Fibroblast of peridontal ligament (primary cell): ENCODE results near the gene RNASE13.

ENCODE experiments used
- DNase-seq: peaks from one replicate; pipeline ENCODE4 v3.0.0-alpha.2; 2010; ENCODE audit errors: extremely low read depth

Gene RNASE13

DNA sequence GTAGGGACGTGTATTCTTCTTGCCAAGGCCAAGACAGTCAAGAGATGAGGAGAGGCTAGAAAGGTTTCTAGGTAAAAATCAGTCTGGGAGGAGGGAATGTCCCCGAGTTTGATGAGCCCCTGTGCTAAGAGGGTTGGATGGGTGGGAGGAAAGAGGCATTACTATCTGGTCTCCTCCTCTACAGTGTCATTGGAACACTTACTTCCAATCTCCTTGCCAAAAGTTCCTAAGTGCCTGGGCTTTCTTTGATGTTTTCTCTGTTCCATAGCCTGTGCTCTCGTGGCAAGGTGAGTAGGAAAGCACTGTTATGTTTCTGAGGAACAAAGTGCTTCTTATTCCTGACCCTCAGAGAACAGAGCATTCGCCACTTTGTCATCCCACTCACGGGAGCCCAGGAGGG, at the start of gene RNASE13:
TSS of gene RNASE13 (minus strand) at position 101 of the 400 bp plus-strand sequence. CDS start 519 bp downstream, outside the sequence.
- no peak for DNase-seq

- DNase-seq: no peak
These were observed 49.8 kb upstream of the RNASE13 start for GRCh38 chr14:21084396-21084795.

GRCh38 chr14:21083565-21084325, 49.1 kb upstream of the RNASE13 start:
- no peak for DNase-seq

- DNase-seq: no peak
These were observed 47.0 kb upstream of the RNASE13 start for GRCh38 chr14:21081521-21082142.

GRCh38 chr14:21078726-21079125, 44.1 kb upstream of the RNASE13 start:
- DNase-seq: no peak

GRCh38 chr14:21078287-21078686, 43.7 kb upstream of the RNASE13 start:
- no peak for DNase-seq

DNA sequence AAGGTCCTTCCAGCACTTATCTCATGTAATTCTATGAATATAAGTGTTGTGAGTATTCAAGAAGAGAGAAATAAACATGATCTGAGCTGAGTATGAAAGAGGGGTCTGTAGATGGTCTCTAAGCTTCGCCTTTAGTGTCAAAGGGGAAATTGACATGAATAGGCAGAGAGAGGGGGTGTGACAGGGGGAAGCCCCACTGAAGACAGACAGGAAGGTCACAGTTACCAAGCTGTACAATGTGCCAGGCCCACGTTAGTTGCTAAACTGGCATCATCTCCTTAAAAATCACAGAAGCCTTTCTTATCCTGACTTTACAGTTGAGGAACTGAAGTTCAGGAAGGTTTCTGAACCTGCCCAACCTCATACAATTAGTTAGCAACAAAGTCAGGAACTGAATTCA, 43.1 kb upstream of the RNASE13 start:
- DNase-seq: no peak

GRCh38 chr14:21075719-21076437, 41.3 kb upstream of the RNASE13 start:
- no peak for DNase-seq

DNA sequence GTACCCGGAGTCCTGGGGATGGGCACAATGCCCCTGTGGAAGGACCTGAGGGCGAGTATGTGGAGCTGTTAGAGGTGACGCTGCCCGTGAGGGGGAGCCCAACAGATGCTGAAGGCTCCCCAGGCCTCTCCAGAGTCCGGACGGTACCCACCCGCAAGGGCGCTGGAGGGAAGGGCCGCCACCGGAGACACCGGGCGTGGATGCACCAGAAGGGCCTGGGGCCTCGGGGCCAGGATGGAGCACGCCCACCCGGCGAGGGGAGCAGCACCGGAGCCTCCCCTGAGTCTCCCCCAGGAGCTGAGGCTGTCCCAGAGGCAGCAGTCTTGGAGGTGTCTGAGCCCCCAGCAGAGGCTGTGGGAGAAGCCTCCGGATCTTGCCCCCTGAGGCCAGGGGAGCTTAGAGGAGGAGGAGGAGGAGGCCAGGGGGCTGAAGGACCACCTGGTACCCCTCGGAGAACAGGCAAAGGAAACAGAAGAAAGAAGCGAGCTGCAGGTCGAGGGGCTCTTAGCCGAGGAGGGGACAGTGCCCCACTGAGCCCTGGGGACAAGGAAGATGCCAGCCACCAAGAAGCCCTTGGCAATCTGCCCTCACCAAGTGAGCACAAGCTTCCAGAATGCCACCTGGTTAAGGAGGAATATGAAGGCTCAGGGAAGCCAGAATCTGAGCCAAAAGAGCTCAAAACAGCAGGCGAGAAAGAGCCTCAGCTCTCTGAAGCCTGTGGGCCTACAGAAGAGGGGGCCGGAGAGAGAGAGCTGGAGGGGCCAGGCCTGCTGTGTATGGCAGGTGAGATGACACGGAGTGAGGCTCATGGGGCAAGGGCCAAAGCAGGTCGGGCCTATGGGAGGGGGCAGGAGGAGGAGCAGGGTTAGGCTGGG, 40.0 kb upstream of the RNASE13 start:
- no peak for DNase-seq

DNA sequence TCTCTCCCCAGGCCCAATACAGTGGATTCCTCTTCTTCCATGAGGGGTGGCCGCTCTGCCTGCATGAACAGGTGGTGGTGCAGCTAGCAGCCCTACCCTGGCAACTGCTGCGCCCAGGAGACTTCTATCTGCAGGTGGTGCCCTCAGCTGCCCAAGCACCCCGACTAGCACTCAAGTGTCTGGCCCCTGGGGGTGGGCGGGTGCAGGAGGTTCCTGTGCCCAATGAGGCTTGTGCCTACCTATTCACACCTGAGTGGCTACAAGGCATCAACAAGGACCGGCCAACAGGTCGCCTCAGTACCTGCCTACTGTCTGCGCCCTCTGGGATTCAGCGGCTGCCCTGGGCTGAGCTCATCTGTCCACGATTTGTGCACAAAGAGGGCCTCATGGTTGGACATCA, 39.3 kb upstream of the RNASE13 start:
- no peak for DNase-seq

DNA sequence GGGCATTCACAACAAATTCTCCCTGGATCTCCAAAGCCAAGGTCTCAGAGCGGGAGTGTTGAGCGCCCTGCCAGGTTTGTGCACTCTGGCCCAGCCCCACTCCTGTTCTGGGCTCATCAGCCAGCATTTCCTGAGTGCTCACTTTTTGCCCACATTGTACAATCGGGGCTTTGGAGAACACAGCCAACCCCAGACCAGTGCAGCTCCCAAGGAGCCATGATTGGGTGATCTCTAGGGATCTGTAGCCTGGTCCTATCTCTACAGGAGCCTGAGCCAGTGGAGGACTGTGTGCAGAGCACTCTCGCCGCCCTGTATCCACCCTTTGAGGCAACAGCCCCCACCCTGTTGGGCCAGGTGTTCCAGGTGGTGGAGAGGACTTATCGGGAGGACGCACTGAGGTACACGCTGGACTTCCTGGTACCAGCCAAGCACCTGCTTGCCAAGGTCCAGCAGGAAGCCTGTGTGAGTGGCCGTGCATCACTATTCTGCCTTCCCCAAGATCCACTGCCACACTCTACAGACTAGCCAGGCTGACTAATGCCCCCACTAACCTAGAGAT, 38.3 kb upstream of the RNASE13 start:
- DNase-seq: no peak

GRCh38 chr14:21072031-21072473, 37.4 kb upstream of the RNASE13 start:
- DNase-seq: peak; percentile 97

DNA sequence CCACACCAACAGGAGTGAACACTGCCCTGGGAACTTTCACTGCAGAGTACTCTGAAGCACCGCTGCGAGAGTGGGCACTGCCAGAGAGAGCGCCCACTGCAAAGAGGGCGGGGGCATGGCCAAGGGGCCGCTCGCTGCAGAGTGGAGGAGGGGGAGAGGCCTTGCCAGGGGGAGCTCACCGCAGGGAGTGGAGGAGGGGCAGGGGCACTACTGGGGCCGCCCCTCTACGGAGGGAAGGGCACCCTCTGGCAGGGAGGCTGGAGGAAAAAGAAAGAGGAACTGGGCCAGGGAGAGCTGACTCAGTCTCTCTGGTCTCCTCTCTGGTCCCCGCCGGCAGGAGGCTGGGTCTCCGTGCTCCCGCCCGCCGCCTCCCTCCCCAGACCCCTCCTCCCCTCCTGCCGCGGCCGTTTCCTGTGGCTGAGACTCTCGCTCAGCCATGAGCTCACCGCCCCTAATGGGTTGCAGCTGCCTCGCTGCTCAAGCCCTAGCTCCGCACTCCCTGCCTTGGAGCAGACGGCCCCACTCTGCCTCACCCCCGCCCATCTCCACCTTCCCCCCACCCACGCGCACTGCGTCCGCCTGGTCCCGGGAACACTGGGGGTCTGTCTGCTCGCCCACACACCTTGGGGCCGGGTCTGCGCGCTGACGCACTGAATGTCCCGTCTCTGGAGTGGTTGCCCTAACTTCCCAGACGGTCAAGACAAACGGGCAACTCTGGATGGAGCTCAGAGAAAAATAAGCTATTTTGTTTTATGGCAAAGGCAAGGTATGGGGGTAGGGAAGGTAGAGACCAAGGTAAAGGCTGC, 36.8 kb upstream of the RNASE13 start:
- peak; percentile 92 for DNase-seq

DNA sequence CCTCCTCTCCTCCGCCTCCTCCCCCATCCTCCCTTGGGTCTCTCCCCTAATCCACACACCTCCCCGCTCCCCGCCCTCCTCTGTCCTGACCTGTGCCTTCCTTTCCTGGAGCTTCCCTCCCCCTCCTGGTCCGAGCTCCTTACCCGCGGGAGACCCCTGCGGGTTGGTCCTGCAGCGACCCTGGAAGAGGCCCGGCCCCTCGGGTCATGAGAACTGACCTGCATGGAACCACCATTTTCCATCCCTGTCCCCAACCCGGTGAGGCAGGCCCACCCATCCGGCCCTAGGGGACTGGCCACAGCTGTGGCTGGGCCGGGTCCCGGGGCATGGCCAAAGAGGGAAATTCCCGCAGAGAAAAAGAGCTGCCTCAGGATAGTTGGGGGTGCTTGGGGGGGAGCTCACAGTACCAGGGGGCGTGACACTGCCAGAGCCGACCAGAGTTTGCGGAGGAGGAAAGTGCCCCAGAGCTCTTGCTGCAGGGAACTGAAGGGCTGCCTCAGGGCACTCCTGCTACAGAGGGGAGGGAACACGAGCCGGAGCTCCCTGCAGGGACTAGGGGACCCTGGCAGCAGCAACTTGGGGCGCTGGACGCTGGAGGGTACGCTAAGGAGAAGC, 36.1 kb upstream of the RNASE13 start:
- DNase-seq: peak; percentile 34

DNA sequence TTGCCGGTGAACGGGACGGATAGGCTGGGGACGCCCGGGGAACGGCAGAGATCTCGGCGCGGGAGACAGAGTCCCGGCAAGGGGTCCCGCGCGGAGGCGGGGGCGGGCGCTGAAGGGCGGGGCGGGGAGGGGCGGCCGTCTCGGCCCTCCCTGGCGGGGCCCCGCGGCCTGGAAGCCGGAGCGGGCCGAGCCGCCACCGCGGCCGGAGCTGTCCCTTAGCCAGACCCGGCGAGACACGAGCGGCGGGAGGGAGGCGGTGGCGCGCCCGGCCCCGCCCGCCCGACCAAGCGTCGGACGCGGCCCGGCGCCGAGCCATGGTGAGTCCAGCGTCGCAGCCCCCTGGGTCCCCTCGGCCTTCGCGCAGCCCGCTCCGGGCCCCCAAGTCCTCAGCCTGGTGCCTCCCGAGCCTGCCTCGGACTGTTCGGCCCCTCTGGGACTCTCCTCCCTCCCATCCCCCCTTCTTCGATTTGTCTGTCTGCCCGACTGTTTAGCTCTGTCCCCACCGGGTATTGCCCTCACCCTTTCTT, 35.5 kb upstream of the RNASE13 start, which contains the start of gene ARHGEF40:
TSS of gene ARHGEF40 (plus strand) at position 222 of the 527 bp plus-strand sequence. CDS start at position 315, 93 bp downstream.
- no peak for DNase-seq

DNA sequence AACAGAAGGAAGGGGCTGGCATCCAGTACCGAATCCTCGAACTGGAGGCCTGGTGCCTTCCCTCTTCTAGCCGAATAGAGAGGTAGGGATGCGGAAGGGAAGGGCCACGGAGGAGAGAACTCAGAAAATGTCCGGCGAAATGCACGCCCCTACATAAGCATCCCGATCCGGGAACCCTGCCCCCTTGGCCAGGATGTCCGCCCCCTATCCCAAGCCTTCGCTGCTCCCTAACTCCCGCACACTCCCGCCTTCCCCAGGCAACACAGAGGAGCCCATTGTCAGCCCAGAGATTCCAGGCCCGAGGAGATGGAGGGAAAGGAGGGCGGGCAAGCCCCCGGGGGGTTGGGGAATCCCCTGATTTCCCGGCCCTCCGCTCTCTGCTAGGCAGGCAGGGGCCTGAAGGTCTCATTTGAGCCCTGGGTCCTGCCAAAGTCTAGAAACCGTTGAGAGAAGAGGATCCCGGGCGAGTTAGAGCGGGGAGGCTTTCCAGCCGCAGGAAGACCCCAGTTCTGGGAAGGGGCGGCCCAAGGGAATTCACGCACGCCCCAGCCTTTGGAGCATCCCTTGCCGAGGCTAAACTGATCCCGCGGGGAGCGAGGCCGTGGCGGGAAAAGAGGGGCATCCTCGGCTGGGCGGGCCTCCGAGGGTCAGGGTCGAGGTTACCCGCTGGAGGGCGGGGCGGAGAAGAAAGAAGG, 34.9 kb upstream of the RNASE13 start:
- DNase-seq: peak; percentile 40

GRCh38 chr14:21068521-21069387, 34.1 kb upstream of the RNASE13 start:
- DNase-seq: peak; percentile 67

GRCh38 chr14:21066882-21067502, 32.4 kb upstream of the RNASE13 start:
- DNase-seq: peak; percentile 16
